Left colon (tissue), 2 donors: ENCODE measurements around the gene FASLG. TPM values are rescaled to one million over a fixed set of nuclear protein-coding genes. Genes with fewer than 3 reads are reported as not detected.

Experiments
- ATAC-seq: fragments of 200-7000 bp; cut with Tn5 transposase; one replicate; pipeline ENCODE4 v1.9.1; 2020; ENCODE audit warnings: mild to moderate bottlenecking, moderate library complexity
- DNase-seq, 2 donors: peaks; one replicate each; pipeline ENCODE4 v3.0.0-alpha.2; 2020
- intact Hi-C, 2 donors: fragments of 100-400 bp; cut with DNase I in 1 of 2; cut with micrococcal nuclease in 1 of 2; formaldehyde crosslinking; loops; one replicate each; pipeline versions ENCODE4 v1.11.2 to v1.14.0; 2022; cut with DNase I, micrococcal nuclease
- total RNA-seq, 2 donors: library from RNA; stranded (reverse); fragmentation: NEBNext Ultra II Directional; extraction: Animal tissue kit (Norgen Biotek cat#: 25700); gene quantifications; one replicate each; pipeline ENCODE4 v1.2.1, GENCODE V29; 2021
- donor health status: DM: no; HTN: no; CAD: no.
- donor health status: DM: yes; HTN: yes; CAD: no.

Gene FASLG
- total RNA-seq, 2 donors from 2014 or later: 0.49 to 0.70 TPM

DNA sequence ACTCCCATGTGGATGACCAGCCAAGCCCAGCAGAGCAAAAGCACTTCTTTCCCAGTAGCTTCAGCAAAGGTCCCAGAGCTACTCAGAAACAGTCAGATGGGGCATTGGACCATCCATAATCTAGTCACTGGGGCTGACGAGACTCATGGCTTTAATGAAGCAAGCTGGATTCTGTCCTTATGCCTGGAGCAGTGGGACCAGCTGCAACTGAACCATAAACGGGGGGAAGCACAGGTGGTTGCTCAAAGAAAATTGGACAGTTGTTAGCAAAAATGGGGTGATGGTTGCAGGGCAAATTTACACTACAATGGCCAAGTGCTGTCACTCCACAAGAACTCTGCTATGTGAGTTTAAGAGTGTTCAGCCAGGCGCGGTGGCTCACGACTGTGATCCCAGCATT lies 17.4 kb upstream of the FASLG start:
- DNase-seq: no peak

DNA sequence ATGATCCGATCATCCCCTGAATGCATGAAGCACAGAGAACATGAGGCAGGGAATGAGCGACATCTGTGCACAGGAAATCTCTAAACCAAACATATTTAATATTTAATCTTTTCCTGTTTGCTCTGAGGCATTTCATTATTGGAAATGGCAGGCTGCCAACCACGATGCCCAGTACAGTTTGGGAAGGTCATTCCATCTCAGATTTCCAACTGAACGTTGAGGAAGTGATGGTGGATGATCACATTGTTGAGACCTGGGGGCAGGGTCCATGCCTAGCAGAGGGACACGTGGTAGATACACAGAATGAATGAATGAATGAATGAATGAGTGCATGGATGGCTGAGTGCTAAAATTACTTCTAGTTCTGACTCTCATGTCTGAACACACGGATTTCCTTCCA lies 15.9 kb upstream of the FASLG start:
- DNase-seq (peak in 1 of 2 donors; percentile 16), ATAC-seq (peak; percentile 68)
- intact Hi-C loops: no loop called here

More for the DNA sequence above, 17.4 kb upstream of the FASLG start:
- intact Hi-C loops: no loop called here
- no peak for ATAC-seq

DNA sequence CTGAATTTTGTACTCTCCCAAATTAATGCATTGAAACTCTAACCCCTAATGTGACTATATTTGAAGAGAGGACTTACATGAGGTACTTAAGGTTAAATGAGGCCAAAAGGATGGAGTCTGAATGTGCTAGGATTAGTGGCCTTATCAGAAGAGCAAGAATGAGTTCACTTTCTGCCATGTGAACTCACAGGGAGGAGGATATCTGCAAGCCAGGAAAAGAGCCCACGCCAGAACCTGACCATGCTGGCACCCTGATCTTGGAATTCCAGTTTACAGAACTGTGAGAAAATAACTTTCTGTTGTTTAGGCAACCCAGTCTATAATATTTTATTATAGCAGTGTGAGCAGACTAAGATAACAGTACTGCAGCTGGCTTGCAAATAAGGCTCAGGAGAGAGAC lies 12.2 kb upstream of the FASLG start:
- intact Hi-C loops: no loop called here
- ATAC-seq (no peak), DNase-seq (no peak)

DNA sequence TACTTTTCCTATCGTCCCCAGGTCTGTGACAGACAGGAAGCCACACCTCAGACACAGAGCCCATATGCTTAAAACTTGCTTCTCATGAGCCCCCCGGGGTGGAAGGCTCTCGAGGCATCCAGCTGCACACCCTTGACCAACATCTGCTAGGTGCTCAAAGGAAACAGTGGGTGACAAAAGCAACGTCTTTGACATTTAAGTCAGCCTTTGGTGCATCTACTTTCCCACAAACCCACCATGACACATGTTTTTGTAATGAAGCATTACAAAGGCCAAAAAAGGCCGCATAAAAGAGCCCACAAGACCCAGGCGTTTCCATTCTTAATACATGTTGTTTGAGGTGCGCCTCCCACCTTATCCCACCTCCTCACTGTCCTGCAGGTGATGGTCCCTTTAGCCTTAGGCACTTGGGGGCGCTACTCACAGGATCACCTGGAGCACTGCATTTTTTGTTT lies 11.8 kb upstream of the FASLG start:
- intact Hi-C loops: no loop called here
- DNase-seq: no peak
- no peak for ATAC-seq

DNA sequence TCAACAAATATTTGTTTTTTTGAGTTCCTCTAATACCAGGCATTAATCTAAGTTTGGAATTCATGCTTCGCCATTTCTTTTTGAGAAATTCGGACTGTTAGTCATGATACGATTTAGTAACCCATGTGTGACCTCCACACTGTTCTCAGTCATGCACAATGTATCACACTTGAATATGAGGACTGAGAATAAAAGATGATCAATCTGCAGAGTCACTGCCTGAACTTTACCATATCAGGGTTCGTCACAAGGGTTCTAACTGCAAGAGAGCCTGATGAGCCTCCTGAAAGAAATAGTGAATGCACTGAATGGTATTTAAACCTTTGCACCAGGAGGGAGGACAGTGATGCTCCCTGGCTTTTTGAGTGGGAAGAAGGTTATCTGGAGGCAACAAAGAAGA lies 10.9 kb upstream of the FASLG start:
- ATAC-seq (no peak), DNase-seq (no peak)
- intact Hi-C loops: no loop called here

DNA sequence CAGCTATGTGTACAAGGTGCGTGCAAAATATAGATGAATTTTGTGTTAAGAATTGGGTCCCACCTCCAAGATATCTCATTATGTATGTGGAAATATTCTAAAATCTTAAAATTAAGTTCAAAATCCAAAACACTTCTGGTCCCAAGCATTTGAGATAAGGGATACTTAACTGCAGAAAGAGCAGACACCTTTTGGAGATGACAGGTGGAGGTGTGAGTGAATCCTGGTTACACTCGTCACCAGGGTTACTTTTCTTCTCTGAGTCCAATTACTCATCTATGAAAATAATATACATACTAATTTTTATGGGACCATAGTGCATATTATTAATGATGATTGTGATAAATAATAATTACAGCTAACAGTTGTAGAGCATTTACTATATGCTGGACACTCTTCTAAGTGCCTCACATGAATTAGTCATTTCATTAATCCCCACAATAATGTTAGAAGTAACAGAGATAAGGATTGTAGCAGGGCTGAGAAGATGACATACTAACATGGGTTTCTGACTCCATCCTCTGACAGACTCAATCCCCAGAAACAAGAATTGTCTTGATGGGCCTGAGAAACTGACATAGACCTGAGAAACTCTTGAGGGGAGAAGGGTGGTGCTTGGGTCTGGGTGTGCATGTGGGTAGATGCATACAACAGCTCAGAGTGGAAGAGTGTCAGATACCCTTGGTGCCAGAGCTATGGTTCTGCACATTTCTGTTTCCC lies 8.3 kb upstream of the FASLG start:
- intact Hi-C loops: no loop called here
- no peak for ATAC-seq
- DNase-seq: no peak

DNA sequence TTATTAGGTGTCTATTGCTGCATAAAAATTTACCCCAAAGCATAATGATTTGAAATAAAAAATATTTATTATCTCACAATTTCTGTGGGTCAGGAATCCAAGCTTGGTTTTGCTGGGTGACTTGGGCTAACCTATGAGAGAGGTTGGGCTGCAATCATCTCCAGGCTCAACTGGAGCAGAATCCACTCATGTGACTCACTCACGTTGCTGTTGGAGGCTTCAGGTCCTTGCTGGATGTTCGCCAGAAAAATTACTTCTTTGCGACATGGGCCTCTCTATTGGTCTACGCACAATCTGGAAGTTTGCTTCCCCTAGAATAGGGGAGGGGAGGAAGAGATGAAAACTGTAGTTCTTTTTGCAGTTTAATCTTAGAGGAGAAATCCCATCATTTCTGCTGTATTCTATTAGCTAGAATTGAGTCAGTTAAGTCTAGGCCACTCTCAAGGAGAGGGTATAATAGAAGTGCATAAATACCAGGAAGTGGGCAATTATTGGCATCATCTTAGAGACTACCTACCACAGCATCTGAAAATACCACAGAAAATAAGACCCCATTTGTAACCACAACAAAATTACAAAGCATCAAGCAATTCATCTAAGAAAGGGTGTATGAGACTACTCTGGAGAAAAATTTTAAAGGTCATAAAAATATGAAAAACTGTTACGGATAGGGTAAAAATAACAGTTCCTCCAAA lies 5.7 kb upstream of the FASLG start:
- DNase-seq (no peak), ATAC-seq (no peak)
- intact Hi-C loops: no loop called here

DNA sequence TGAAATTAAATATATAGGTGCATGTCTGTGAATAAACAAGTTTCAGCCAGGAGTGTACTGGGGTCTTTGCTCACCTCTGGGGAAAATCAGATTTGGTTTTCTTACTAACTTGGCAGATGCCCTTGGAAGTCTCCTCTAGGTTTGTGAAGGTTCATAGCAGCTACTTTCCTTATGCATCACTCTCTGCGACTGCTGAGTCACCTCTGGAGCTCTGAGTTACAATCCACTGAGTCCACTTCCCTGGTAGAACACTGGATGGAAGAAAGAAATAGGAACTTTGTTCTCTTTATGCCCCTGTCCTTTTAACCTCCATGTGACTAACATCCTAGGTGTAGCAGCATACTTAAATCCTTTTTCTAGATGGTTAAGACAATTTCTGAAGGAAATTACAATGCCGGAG lies 4.4 kb upstream of the FASLG start:
- intact Hi-C loops: no loop called here
- no peak for ATAC-seq
- no peak for DNase-seq

DNA sequence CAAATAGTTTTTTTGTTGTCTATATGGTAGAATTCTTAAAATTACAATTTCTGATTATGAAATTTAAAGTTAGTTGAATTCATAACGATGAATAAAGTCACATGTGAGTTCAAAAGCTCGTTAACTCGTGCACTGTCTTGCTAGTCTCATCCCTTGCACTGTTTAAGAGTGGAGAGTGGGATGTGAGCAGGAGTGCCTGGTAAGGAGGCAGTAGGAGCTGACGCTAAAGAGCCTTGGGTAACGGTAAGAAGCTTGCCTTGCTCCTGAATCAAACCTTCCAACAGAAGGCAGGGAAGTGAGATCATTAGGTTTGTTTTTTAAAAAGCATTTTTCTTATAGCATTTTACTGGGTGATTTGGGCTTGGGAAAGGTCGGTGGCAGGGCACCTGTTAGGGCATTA lies 2.3 kb upstream of the FASLG start:
- intact Hi-C loops: no loop called here
- DNase-seq (no peak), ATAC-seq (no peak)

DNA sequence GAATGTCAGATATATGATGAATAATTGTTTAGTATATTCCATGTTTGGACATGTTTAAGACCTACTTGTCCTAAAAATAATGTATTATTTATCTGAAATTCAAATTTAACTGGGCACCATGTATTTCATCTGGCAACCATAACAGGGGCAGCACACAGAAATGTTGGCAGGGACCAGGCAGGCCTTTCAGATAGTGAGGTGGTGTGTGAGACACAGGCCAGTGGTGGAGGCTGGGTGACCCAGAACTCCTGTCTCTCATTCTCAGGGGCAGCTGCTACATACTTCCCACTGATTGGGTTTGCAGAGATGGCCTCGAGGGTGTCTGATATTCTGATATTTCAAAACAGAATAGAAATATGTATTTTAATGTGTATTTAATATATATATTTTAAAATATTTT lies 1.3 kb upstream of the FASLG start:
- intact Hi-C loops: no loop called here
- DNase-seq (no peak), ATAC-seq (no peak)

DNA sequence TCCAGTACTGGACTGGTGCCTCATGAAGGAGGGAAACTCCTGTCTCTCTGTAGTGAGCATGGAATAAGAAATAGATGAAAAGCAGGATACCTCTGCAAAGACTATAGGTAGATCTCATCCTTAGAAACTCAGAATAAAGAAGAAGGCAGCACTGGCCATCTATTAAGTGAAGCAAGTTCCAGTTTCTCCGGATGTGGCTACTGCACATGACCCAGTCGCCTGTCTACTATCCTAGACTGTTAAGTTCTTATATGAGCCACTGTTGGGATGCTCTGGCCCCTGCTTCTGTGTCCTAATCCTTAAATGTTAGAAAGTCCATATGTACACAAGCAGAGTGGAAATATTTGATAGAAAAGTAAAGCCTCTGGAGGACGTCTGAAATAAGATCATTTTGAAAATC lies 2.2 kb downstream of the FASLG start:
- DNase-seq (no peak), ATAC-seq (no peak)
- intact Hi-C loops: no loop called here

DNA sequence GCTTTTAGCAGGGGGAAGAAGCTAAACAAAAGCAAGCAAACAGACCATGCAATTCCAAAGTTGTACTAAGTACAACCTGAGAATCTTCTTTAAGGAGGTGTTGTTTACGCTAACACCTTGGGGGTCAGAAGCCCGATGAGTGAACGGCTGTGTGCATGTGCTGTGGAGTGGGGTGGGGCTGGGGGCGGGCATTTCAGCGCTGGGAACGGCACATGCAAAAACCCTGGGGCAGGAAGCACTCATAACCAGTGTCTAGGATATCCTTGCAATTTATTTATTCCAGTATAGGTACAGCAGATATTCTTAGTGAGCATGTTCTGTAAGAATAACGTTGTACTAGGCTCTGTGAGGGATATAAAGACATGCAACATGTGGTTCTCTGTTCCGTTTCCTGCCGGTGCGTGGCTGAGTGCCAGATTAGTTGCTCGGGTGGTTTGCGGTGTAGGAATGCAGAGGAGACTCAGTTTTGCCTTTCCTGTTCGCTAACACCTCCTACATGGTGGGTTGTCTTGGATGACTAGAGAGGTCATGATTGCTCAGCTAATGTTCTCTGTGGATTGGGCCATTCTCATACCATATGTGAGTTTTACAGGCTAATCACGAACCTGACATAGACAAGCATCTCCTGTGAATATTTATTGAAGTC lies 3.7 kb downstream of the FASLG start:
- peak; percentile 37 to 56 for DNase-seq
- intact Hi-C loops: no loop called here
- ATAC-seq: peak; percentile 25

DNA sequence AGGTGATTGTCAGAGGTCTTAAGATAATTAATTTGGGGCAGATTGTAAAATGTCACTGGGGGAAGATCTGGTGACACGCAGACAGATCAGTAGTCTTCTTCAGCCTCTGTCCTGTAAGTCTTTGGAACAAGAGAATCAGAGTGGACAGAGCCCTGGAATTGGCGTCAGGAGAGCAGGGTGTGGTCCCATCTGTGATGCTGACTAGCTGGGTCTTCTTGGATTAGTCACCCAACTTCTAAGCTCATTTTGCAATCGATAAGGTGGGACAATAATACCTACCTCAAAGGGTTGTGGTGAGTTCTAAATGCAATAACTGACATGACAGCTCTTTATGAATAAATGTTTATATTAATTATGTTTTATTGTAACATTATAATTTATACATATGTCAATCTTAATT lies 4.8 kb downstream of the FASLG start:
- intact Hi-C loops: no loop called here
- DNase-seq (no peak), ATAC-seq (no peak)

DNA sequence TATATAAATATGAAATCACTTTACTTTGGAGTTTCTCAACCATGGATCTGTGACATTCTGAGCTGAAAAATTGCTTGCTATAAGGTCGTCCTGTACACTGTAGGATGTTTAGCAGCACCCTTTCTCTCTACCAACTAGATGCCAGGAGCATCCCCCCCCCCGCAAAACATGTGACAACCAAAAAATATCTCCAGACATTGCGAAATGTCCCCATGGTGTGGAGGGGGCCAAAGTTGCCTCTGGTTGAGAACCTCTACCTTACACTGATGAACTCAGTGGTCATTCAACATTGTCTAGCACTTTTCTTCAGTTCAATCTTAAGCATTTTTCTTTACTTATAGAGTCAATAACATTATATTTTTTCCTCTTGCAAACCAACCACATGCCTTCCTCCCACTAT lies 9.2 kb downstream of the FASLG start:
- DNase-seq (no peak), ATAC-seq (no peak)
- intact Hi-C loops: no loop called here

DNA sequence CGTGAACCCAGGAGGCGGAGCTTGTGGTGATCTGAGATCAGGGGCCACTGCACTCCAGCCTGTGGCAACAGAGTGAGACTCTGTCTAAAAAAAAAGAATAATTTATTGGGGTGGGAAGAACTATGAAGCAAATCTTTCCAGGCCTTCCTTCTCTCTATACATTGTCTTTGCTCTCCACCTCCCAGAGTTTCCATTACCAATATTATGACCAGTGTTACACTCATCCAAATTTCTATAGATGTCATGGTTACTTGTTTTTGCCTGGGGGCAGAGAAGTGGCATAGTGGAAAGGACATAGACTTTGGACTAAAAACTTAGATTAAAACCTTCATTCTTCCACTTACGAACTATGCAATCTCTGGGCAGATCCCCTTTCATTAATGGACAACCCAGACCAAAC lies 10.1 kb downstream of the FASLG start:
- intact Hi-C loops: no loop called here
- no peak for DNase-seq
- ATAC-seq: no peak

DNA sequence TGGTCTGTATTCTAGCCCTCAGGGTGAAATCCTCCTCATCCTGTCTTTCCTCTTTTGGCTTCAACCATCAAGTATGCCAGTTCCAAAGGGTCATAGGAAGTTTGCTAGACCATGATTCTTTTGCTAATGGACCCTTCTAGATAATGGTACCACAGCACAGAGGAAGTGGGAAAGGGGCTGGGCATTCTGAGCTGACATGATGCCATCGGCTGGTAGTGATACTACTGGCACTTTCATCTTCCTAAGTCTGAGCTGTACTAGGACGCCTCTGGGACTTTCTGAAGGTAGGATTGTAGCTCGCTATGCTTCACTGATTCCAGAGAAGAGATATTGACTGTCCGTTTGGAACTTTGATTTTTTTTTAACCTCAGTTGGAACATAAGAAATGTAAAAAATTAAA lies 11.4 kb downstream of the FASLG start:
- intact Hi-C loops: no loop called here
- DNase-seq (no peak), ATAC-seq (no peak)

DNA sequence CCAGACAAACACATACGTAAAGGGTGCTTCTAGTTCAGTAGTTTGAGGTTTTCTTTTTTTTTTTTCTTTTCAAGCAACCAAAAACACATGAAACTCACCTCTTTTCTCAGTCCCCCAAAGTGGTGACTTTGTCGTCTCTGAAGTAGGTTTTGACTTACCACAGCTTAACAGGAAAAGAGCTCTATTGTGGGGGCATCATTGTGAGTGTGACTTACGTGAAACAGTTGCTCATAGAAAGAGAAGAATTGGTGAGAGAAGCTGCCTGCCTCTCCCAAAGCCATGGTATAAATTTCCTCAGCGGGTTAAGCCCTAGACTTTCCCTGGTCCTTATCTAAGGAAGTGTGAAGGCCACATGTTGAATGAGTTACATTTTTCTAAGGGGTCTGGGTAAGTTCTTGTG lies 11.9 kb downstream of the FASLG start:
- ATAC-seq: no peak
- no peak for DNase-seq
- intact Hi-C loops: no loop called here

DNA sequence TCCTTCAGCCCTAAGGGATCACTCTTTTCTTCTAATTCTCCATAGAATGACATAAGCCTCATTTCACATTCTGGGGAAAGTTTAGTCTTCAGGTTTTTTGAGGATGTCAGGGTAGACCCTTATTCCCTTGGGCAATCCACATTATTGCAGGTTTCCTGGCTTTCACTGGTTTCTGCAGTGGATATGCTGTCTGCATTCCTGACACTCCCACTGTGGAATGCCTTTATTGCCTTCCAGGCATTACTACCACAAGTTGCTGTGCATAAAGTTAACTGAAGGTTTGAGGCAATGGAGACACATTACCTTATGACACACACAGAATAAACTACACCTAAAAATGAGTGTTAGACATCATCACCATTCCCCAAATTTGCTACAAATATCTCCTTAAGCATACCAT lies 12.7 kb downstream of the FASLG start:
- DNase-seq (no peak), ATAC-seq (no peak)
- intact Hi-C loops: no loop called here

DNA sequence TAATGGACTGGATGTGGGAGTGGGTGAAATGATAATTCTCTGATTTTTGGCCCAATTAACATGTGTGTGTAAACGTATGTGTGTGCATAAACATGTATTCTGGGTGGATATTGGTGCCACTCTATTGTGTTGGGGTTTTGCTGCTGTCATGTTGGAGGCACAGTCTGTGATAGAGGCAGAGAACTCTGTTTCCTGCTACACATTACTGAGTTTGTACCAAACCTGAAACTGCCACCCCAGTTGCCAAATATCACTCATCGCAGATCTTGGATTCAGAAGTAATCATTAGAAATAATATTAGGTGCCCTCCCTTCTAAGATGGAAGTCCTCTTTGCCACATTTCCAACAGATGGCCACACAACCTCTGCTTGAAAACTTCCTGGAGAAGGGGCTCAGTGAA lies 13.8 kb downstream of the FASLG start:
- no peak for DNase-seq
- ATAC-seq: no peak
- intact Hi-C loops: no loop called here

DNA sequence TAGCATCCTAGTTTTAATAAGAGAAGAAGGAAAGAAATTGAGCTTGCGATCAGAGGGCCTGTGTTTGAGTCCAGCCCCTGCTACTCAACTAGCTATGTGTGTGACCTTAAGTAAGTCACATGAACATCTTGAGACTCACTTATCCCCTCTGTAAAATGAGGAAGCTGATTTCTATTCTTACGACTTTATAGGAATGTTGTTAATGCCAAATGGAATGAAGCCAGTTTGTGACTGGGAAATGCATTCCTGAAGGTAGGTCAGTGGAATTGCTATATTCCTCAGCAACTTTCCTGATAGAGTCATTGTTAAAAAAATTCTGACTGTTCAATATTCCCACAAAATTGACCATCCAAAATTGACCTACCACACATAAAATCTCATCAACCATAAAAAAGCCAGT lies 14.9 kb downstream of the FASLG start:
- no peak for DNase-seq
- no peak for ATAC-seq
- intact Hi-C loops: no loop called here
